Mucosa of rectum (tissue), 2 donors: Measurements from ENCODE around the gene ZSWIM6.

ENCODE experiments used
- H3K27ac ChIP-seq, 2 donors: one replicate each; pipeline ENCODE4 v1.7.0; 2013; ENCODE audit warnings: inconsistent platforms in 2 of 2, low read depth in 2 of 2, low read length in 2 of 2
- H3K27me3 ChIP-seq, 2 donors: one replicate each; pipeline ENCODE4 v1.7.0; 2013; ENCODE audit warnings: low read length in 2 of 2; ENCODE audit not compliant: control insufficient read depth in 2 of 2, insufficient read depth in 2 of 2
- H3K36me3 ChIP-seq, 2 donors: one replicate each; pipeline ENCODE4 v1.7.0; 2013; ENCODE audit warnings: low read length in 2 of 2; ENCODE audit not compliant: control insufficient read depth in 2 of 2, insufficient read depth in 2 of 2
- H3K4me1 ChIP-seq, 2 donors: one replicate each; pipeline ENCODE4 v1.7.0; 2013; ENCODE audit warnings: low read length in 2 of 2, mild to moderate bottlenecking in 1 of 2; ENCODE audit not compliant: control insufficient read depth in 2 of 2, insufficient read depth in 2 of 2
- H3K4me3 ChIP-seq, 2 donors: one replicate each; pipeline ENCODE4 v1.7.0; 2013; ENCODE audit warnings: low read length in 2 of 2
- H3K9ac ChIP-seq, 2 donors: one replicate each; pipeline ENCODE4 v1.7.0; 2013; ENCODE audit warnings: low read length in 2 of 2, low read depth in 1 of 2, mild to moderate bottlenecking in 1 of 2
- H3K9me3 ChIP-seq, 2 donors: one replicate each; pipeline ENCODE4 v1.7.0; 2013; ENCODE audit warnings: low read length in 2 of 2; ENCODE audit not compliant: control insufficient read depth in 2 of 2
- donor health status: healthy.
- donor health status: Normal muscosa, but diverticular disease.

Gene ZSWIM6

DNA sequence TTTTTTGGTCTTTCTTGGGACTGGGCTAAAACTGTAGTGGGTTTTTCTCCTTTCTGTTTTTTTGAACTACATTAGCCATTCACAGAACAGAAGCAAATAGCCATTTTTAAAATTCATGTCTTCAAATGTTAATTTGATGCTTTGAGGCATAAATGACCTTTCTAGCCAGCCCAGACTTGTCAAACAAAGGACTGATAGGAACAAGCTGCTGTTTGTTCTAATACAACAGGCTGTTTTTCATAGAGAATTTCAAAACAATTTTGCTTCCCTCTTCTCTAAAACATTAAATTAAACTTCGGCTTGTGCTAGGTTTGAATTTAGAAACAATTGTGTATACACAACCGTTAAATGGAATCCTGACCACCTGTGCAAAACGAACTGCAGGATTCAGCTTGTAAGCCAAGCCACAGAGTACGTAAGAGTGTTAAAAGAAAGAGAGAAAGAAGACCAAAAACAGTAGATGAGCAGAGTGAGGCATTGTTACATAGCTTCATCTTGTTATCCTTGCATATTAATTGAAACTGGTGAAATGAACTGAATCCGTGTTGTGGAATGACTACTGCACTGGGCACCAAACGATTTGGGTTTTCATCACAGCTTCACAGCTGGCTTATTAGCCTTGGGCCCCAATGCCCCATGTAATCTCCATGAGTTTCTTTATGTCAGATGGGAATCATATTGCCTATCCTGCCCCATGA lies 100.0 kb downstream of the ZSWIM6 start:
- Histone ChIP-seq H3K4me3 (no peak overlapping the region), H3K4me1 (no peaks in the 10 kb centered on the region), H3K36me3 (no peaks in the 10 kb centered on the region), H3K9ac (no peak overlapping the region), H3K27me3 (no peaks in the 10 kb centered on the region), H3K9me3 (no peaks in the 10 kb centered on the region), H3K27ac (no peak overlapping the region)

- no peaks in the 10 kb centered on the region for H3K27me3 ChIP-seq
- H3K4me1 ChIP-seq, result no peaks in the 10 kb centered on the region
- H3K9me3 ChIP-seq, result no peaks in the 10 kb centered on the region
- H3K27ac ChIP-seq, result no peak overlapping the region
- H3K4me3 ChIP-seq, result no peak overlapping the region
- H3K9ac ChIP-seq, result no peak overlapping the region
- H3K36me3 ChIP-seq, result no peaks in the 10 kb centered on the region
Observed at GRCh38 chr5:61435368-61435767, 103.3 kb downstream of the ZSWIM6 start.

DNA sequence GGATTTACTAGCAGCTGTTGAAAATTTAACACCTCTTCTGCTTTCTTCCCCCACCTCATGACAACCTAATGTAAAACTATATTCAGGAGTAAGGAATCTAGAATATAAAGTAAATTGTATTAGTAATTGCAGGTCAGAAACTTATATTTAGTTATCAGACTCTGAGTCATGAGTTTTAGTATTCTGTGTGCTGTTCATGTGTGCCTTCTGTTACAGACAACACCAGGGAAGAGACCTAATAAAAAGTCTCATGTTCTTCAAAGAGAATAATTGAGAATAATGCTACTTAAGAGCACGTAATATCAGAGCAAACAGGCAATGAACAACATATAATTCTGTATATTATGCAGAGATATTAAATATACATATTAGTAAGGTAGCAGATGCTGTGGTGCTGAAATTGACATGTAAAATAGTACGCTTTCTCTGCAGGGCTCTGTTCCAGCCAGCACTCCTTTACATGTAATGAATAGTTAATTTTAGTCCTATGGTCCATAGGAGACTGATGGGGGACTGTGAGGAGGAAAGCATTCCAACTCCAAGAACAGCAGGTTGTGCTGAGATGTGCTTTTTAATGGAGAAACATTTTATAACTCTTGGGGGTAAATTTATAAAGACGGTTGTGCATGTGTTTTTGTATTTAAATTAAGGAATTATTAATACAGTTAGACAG lies 106.4 kb downstream of the ZSWIM6 start:
- Histone ChIP-seq H3K9me3 (peaks cover 6 to 11% of the 10 kb centered on the region in 2 donors), H3K4me1 (no peaks in the 10 kb centered on the region), H3K4me3 (no peak overlapping the region), H3K27ac (no peak overlapping the region), H3K9ac (no peak overlapping the region), H3K36me3 (no peaks in the 10 kb centered on the region), H3K27me3 (no peaks in the 10 kb centered on the region)

- H3K27me3 ChIP-seq, result no peaks in the 10 kb centered on the region
- no peaks in the 10 kb centered on the region for H3K4me1 ChIP-seq
- H3K4me3 ChIP-seq, result no peak overlapping the region
- no peak overlapping the region for H3K27ac ChIP-seq
- no peak overlapping the region for H3K9ac ChIP-seq
- H3K36me3 ChIP-seq, result no peaks in the 10 kb centered on the region
- H3K9me3 ChIP-seq, result peaks cover 6 to 11% of the 10 kb centered on the region in 2 donors
Observed at GRCh38 chr5:61440086-61440485, 108.0 kb downstream of the ZSWIM6 start.

GRCh38 chr5:61440596-61440995 lies 108.5 kb downstream of the ZSWIM6 start:
- no peaks in the 10 kb centered on the region for H3K4me1 ChIP-seq
- H3K4me3 ChIP-seq, result no peak overlapping the region
- no peaks in the 10 kb centered on the region for H3K27me3 ChIP-seq
- H3K9ac ChIP-seq, result no peak overlapping the region
- H3K9me3 ChIP-seq, result peaks cover 6 to 11% of the 10 kb centered on the region in 2 donors
- H3K27ac ChIP-seq, result no peak overlapping the region
- no peaks in the 10 kb centered on the region for H3K36me3 ChIP-seq

DNA sequence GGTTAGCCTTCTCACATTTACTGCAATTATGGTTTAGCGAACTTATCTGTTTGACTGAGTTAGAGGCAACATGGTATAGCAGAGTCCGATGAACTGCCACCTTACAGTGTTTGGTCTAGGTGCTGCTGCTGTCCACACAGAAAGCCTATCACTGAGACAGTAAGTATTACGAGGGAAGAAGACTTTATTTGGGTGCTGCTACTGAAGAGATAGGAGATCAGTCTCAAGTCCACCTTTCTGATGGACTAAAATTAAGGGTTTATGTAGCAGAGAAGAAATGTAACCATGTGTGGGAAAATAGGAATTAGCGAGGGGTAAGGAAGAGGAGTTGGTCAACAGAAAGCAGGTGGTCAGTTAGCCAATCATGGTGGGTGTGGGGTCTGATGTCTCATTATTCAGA lies 109.7 kb downstream of the ZSWIM6 start:
- Histone ChIP-seq H3K27me3 (no peaks in the 10 kb centered on the region), H3K36me3 (no peaks in the 10 kb centered on the region), H3K4me3 (no peak overlapping the region), H3K9me3 (peaks cover 6 to 11% of the 10 kb centered on the region in 2 donors), H3K27ac (no peak overlapping the region), H3K9ac (no peak overlapping the region), H3K4me1 (no peaks in the 10 kb centered on the region)

DNA sequence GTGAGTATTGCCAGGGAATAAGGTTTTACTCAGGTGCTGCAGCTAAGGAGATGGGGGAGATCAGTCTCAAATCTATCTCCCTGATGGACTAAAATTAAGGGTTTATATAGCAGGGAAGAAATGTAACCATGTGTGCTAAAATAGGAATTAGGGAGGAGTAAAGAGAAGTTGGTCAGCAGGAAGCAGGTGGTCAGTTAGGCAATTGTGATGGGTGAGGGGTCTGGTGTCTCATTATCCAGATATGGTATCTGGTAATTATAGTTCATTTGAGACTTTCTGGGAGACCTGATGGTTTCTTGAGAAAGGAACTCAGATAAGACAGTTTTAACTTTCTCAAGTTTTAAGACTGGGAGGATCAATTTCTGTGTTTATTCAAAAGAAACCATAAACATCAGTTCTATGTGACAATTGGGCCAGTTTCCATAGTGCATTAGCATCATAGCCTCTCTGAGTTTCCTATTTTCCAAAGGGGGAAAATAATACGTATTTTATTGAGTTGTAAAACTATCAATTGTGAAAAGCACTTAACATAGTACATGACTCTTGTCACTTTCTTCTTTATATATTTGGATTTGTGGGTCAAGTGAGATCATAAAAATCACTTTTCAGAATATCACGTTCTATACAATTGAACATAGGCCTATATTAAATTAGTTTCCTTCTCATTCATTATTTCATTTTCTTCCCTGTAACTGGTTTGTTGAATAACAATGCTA lies 115.9 kb downstream of the ZSWIM6 start:
- peaks cover 0 to 10% of the 10 kb centered on the region in 2 donors for H3K9me3 ChIP-seq
- H3K9ac ChIP-seq, result no peak overlapping the region
- no peaks in the 10 kb centered on the region for H3K36me3 ChIP-seq
- no peak overlapping the region for H3K4me3 ChIP-seq
- H3K27me3 ChIP-seq, result no peaks in the 10 kb centered on the region
- H3K27ac ChIP-seq, result no peak overlapping the region
- H3K4me1 ChIP-seq, result peaks cover 0 to 11% of the 10 kb centered on the region in 2 donors

GRCh38 chr5:61449804-61450492 lies 117.9 kb downstream of the ZSWIM6 start:
- H3K9me3 ChIP-seq, result peaks cover 0 to 8% of the 10 kb centered on the region in 2 donors
- H3K36me3 ChIP-seq, result no peaks in the 10 kb centered on the region
- H3K27ac ChIP-seq, result peak overlapping the region; percentile 37 to 45
- peaks cover 0 to 11% of the 10 kb centered on the region in 2 donors for H3K4me1 ChIP-seq
- no peak overlapping the region for H3K9ac ChIP-seq
- no peaks in the 10 kb centered on the region for H3K27me3 ChIP-seq
- no peak overlapping the region for H3K4me3 ChIP-seq

GRCh38 chr5:61450493-61451279 lies 118.6 kb downstream of the ZSWIM6 start:
- Histone ChIP-seq H3K4me3 (no peak overlapping the region), H3K27me3 (no peaks in the 10 kb centered on the region), H3K9ac (no peak overlapping the region), H3K27ac (peak overlapping the region; percentile 37 to 45), H3K9me3 (peaks cover 0 to 8% of the 10 kb centered on the region in 2 donors), H3K4me1 (peaks cover 0 to 11% of the 10 kb centered on the region in 2 donors), H3K36me3 (no peaks in the 10 kb centered on the region)
